ENCODE results near the gene CALML5.

The CALML5 gene

GRCh38 chr10:5462841-5463293 lies 36.5 kb downstream of the CALML5 start:
- no peak overlapping the region for H3K4me3 ChIP-seq (ENCODE audit: insufficient read depth, low read length, poor library complexity, severe bottlenecking)
- TF ChIP-seq EZH2phosphoT487 (conservative IDR thresholded peaks at IDR 0.05; ENCODE audit: low read length) (no peak), CTCF (IDR thresholded peaks at IDR 0.05; ENCODE audit: insufficient read depth, low read length, poor library complexity, severe bottlenecking) (no peak)
- H2AFZ ChIP-seq (ENCODE audit: low read depth, low read length, severe bottlenecking) = no peak overlapping the region
- H3K9ac ChIP-seq (ENCODE audit: low read length) = no peak overlapping the region
- H3K27ac ChIP-seq (ENCODE audit: low read depth, low read length) = no peak overlapping the region
- 0 out of 2 replicates have a peak, but pooled peaks cover 6% of the 10 kb centered on the region for H3K36me3 ChIP-seq (ENCODE audit: low read length)
- no peaks in the 10 kb centered on the region for H3K27me3 ChIP-seq (ENCODE audit: low read length)
- no peaks in the 10 kb centered on the region for H4K20me1 ChIP-seq (ENCODE audit: low read depth, low read length)
- no peak overlapping the region for H3K4me2 ChIP-seq (ENCODE audit: low read depth, low read length, poor library complexity, severe bottlenecking)
- no peaks in the 10 kb centered on the region for H3K9me3 ChIP-seq (ENCODE audit: insufficient read depth, low read length)
- no peaks in the 10 kb centered on the region for H3K9me2 ChIP-seq (replicated peaks; ENCODE audit: insufficient read depth, low read length)
- no peaks in the 10 kb centered on the region for H3F3A ChIP-seq (ENCODE audit: insufficient read depth)
- no peaks in the 10 kb centered on the region for H3K79me2 ChIP-seq (ENCODE audit: insufficient read depth, low read length)

GRCh38 chr10:5461914-5462840 lies 37.2 kb downstream of the CALML5 start:
- Histone ChIP-seq H3K9ac (ENCODE audit: low read length) (no peak overlapping the region), H3K79me2 (ENCODE audit: insufficient read depth, low read length) (no peaks in the 10 kb centered on the region), H3K4me2 (ENCODE audit: low read depth, low read length, poor library complexity, severe bottlenecking) (no peak overlapping the region), H3K4me3 (ENCODE audit: insufficient read depth, low read length, poor library complexity, severe bottlenecking) (no peak overlapping the region), H3K9me2 (replicated peaks; ENCODE audit: insufficient read depth, low read length) (no peaks in the 10 kb centered on the region), H3K27me3 (ENCODE audit: low read length) (no peaks in the 10 kb centered on the region), H4K20me1 (ENCODE audit: low read depth, low read length) (no peaks in the 10 kb centered on the region), H3K27ac (ENCODE audit: low read depth, low read length) (no peak overlapping the region), H3F3A (ENCODE audit: insufficient read depth) (no peaks in the 10 kb centered on the region), H2AFZ (ENCODE audit: low read depth, low read length, severe bottlenecking) (no peak overlapping the region), H3K9me3 (ENCODE audit: insufficient read depth, low read length) (no peaks in the 10 kb centered on the region), H3K36me3 (ENCODE audit: low read length) (peaks cover 10% of the 10 kb centered on the region; the same call in 1 of the 2 replicates)
- no peak for TF ChIP-seq CTCF (IDR thresholded peaks at IDR 0.05; ENCODE audit: insufficient read depth, low read length, poor library complexity, severe bottlenecking)
- no peak for TF ChIP-seq EZH2phosphoT487 (conservative IDR thresholded peaks at IDR 0.05; ENCODE audit: low read length)

GRCh38 chr10:5461203-5461588 lies 38.2 kb downstream of the CALML5 start:
- Histone ChIP-seq H3K9me3 (ENCODE audit: insufficient read depth, low read length) (no peaks in the 10 kb centered on the region), H2AFZ (ENCODE audit: low read depth, low read length, severe bottlenecking) (no peak overlapping the region), H3K4me2 (ENCODE audit: low read depth, low read length, poor library complexity, severe bottlenecking) (no peak overlapping the region), H3K4me3 (ENCODE audit: insufficient read depth, low read length, poor library complexity, severe bottlenecking) (no peak overlapping the region), H3F3A (ENCODE audit: insufficient read depth) (no peaks in the 10 kb centered on the region), H3K9ac (ENCODE audit: low read length) (no peak overlapping the region), H3K27ac (ENCODE audit: low read depth, low read length) (no peak overlapping the region), H3K27me3 (ENCODE audit: low read length) (no peaks in the 10 kb centered on the region), H3K79me2 (ENCODE audit: insufficient read depth, low read length) (no peaks in the 10 kb centered on the region), H4K20me1 (ENCODE audit: low read depth, low read length) (no peaks in the 10 kb centered on the region), H3K9me2 (replicated peaks; ENCODE audit: insufficient read depth, low read length) (no peaks in the 10 kb centered on the region), H3K36me3 (ENCODE audit: low read length) (peaks cover 19% of the 10 kb centered on the region; the same call in 1 of the 2 replicates)
- TF ChIP-seq EZH2phosphoT487 (conservative IDR thresholded peaks at IDR 0.05; ENCODE audit: low read length) (no peak), CTCF (IDR thresholded peaks at IDR 0.05; ENCODE audit: insufficient read depth, low read length, poor library complexity, severe bottlenecking) (no peak)
